Loucy (cell line): ENCODE data around the gene KCTD6.

Source experiments
- H2AFZ ChIP-seq: fragments of 200-600 bp; sonication (generic); 2 replicates; pipeline ENCODE4 v1.6.0; 2016; ENCODE audit warnings: antibody characterized with exemption, mild to moderate bottlenecking, low read length, moderate library complexity
- H3F3A ChIP-seq: fragments of 200-600 bp; 2 replicates; pipeline ENCODE4 v1.6.0; 2016; ENCODE audit warnings: antibody characterized with exemption, low read depth, mild to moderate bottlenecking
- H3K27me3 ChIP-seq: fragments of 200-600 bp; sonication (generic); 2 replicates; pipeline ENCODE4 v1.6.1; 2014; ENCODE audit warnings: low read length, mild to moderate bottlenecking; ENCODE audit not compliant: insufficient read depth, poor library complexity, severe bottlenecking
- H3K36me3 ChIP-seq: fragments of 200-600 bp; sonication (generic); 2 replicates; pipeline ENCODE4 v1.6.1; 2016; ENCODE audit warnings: low read length; ENCODE audit not compliant: insufficient read depth
- H3K4me1 ChIP-seq: fragments of 200-600 bp; sonication (generic); 2 replicates; pipeline ENCODE4 v1.5.1; 2014; ENCODE audit warnings: low read length, mild to moderate bottlenecking; ENCODE audit not compliant: insufficient read depth, poor library complexity, severe bottlenecking
- H3K4me2 ChIP-seq: fragments of 200-600 bp; sonication (generic); 2 replicates; pipeline ENCODE4 v1.6.0; 2014; ENCODE audit warnings: antibody characterized with exemption, low read length, low read depth, mild to moderate bottlenecking; ENCODE audit not compliant: poor library complexity, severe bottlenecking
- H3K4me3 ChIP-seq: fragments of 200-600 bp; sonication (generic); 2 replicates; pipeline ENCODE4 v1.5.1; 2014; ENCODE audit warnings: low read length, mild to moderate bottlenecking, mixed read lengths; ENCODE audit not compliant: poor library complexity, severe bottlenecking
- H3K79me2 ChIP-seq: fragments of 200-600 bp; sonication (generic); 2 replicates; pipeline ENCODE4 v1.6.1; 2014; ENCODE audit warnings: low read length; ENCODE audit not compliant: insufficient read depth
- H3K9ac ChIP-seq: fragments of 200-600 bp; sonication (generic); 2 replicates; pipeline ENCODE4 v1.6.0; 2014; ENCODE audit warnings: mild to moderate bottlenecking, low read depth, low read length, moderate library complexity; ENCODE audit not compliant: poor library complexity, severe bottlenecking
- H3K9me2 ChIP-seq: fragments of 200-600 bp; sonication (generic); replicated peaks from 2 replicates; pipeline ENCODE4 v1.6.1; 2016; ENCODE audit warnings: low read depth, low read length, mixed read lengths
- H3K9me3 ChIP-seq: fragments of 200-600 bp; sonication (generic); 2 replicates; pipeline ENCODE4 v1.6.1; 2014; ENCODE audit warnings: mild to moderate bottlenecking, antibody characterized with exemption, low read length, low read depth; ENCODE audit not compliant: insufficient read depth
- H4K20me1 ChIP-seq: fragments of 200-600 bp; sonication (generic); 2 replicates; pipeline ENCODE4 v1.6.0; 2014; ENCODE audit warnings: antibody characterized with exemption, low read length, mild to moderate bottlenecking; ENCODE audit not compliant: insufficient read depth, poor library complexity, severe bottlenecking
- CTCF ChIP-seq: fragments of 200-600 bp; sonication (generic); conservative IDR thresholded peaks from 2 replicates; pipeline ENCODE4 v1.5.1; 2014; ENCODE audit warnings: mild to moderate bottlenecking, antibody characterized with exemption, low read length
- EZH2phosphoT487 ChIP-seq: fragments of 200-600 bp; IDR thresholded peaks from 2 replicates; pipeline ENCODE4 v1.6.1; 2018; ENCODE audit warnings: antibody characterized with exemption, mild to moderate bottlenecking, moderate library complexity, borderline replicate concordance

Gene KCTD6

GRCh38 chr3:58502872-58503271 is 11.0 kb downstream of the KCTD6 start:
- H3K9ac ChIP-seq, result no peak overlapping the region
- no peaks in the 10 kb centered on the region for H3K27me3 ChIP-seq
- H4K20me1 ChIP-seq, result no peaks in the 10 kb centered on the region
- H3F3A ChIP-seq, result no peaks in the 10 kb centered on the region
- no peaks in the 10 kb centered on the region for H3K4me1 ChIP-seq
- peaks cover 22% of the 10 kb centered on the region; the same call in 1 of the 2 replicates for H3K36me3 ChIP-seq
- no peak for TF ChIP-seq CTCF
- no peak for TF ChIP-seq EZH2phosphoT487
- no peaks in the 10 kb centered on the region for H3K9me2 ChIP-seq
- no peaks in the 10 kb centered on the region for H3K9me3 ChIP-seq
- no peak overlapping the region for H2AFZ ChIP-seq
- peaks cover 20% of the 10 kb centered on the region for H3K79me2 ChIP-seq
- H3K4me2 ChIP-seq, result no peak overlapping the region
- H3K4me3 ChIP-seq, result no peak overlapping the region

GRCh38 chr3:58507356-58508078 is 15.6 kb downstream of the KCTD6 start:
- H3K36me3 ChIP-seq, result peaks cover 6% of the 10 kb centered on the region; the same call in 1 of the 2 replicates
- H3K9me3 ChIP-seq, result no peaks in the 10 kb centered on the region
- no peak for TF ChIP-seq CTCF
- TF ChIP-seq EZH2phosphoT487, result no peak
- no peaks in the 10 kb centered on the region for H3K4me1 ChIP-seq
- H3K4me3 ChIP-seq, result no peak overlapping the region
- H3K27me3 ChIP-seq, result no peaks in the 10 kb centered on the region
- no peak overlapping the region for H3K4me2 ChIP-seq
- no peaks in the 10 kb centered on the region for H3F3A ChIP-seq
- no peak overlapping the region for H2AFZ ChIP-seq
- no peaks in the 10 kb centered on the region for H3K9me2 ChIP-seq
- H3K79me2 ChIP-seq, result peaks cover 6% of the 10 kb centered on the region; the same call in 1 of the 2 replicates
- no peaks in the 10 kb centered on the region for H4K20me1 ChIP-seq
- no peak overlapping the region for H3K9ac ChIP-seq

- TF ChIP-seq CTCF (no peak), EZH2phosphoT487 (no peak)
- H3K9me2 ChIP-seq, result no peaks in the 10 kb centered on the region
These were observed 16.5 kb downstream of the KCTD6 start for GRCh38 chr3:58508437-58508836.

More at GRCh38 chr3:58508437-58508836, 16.5 kb downstream of the KCTD6 start:
- no peak overlapping the region for H3K4me2 ChIP-seq
- H3K79me2 ChIP-seq, result no peaks in the 10 kb centered on the region
- H4K20me1 ChIP-seq, result no peaks in the 10 kb centered on the region
- H3K36me3 ChIP-seq, result no peaks in the 10 kb centered on the region
- H3K9ac ChIP-seq, result no peak overlapping the region
- H3K27me3 ChIP-seq, result no peaks in the 10 kb centered on the region
- H3K4me3 ChIP-seq, result no peak overlapping the region
- H3K4me1 ChIP-seq, result no peaks in the 10 kb centered on the region
- H3K9me3 ChIP-seq, result no peaks in the 10 kb centered on the region
- no peaks in the 10 kb centered on the region for H3F3A ChIP-seq
- H2AFZ ChIP-seq, result no peak overlapping the region
